Measurements from ENCODE around the gene ADAMTS12. TPM values are rescaled to one million over a fixed set of nuclear protein-coding genes. Genes with fewer than 3 reads are reported as not detected.
A peak's percentile ranks its signal among the peaks of the same experiment; 100 is the strongest.

ADAMTS12 gene
- polyA plus RNA-seq, 1 experiment, result 46.8 TPM

GRCh38 chr5:33513462-33514185 lies 378.2 kb downstream of the ADAMTS12 start:
- Histone ChIP-seq H3K27ac (ENCODE audit: low read depth, low read length) (no peak overlapping the region), H3K9me3 (ENCODE audit: control insufficient read depth, insufficient read depth, low read length) (no peaks in the 10 kb centered on the region; the same call in 1 of the 2 replicates), H3K27me3 (ENCODE audit: control insufficient read depth, insufficient read depth, low read length) (peaks cover 2% of the 10 kb centered on the region), H3K4me3 (ENCODE audit: low read depth, low read length) (no peak overlapping the region)
- ChIA-PET POLR2A (no interaction called here), CTCF (no interaction called here)
- TF ChIP-seq CTCF (IDR thresholded peaks at IDR 0.05; ENCODE audit: low read depth, low read length), result no peak
- DNase-seq (ENCODE audit: low read depth, low spot score), result no peak

- Histone ChIP-seq H3K9me3 (ENCODE audit: control insufficient read depth, insufficient read depth, low read length) (no peaks in the 10 kb centered on the region), H3K27ac (ENCODE audit: low read depth, low read length) (peak overlapping the region; percentile 3), H3K27me3 (ENCODE audit: control insufficient read depth, insufficient read depth, low read length) (no peaks in the 10 kb centered on the region), H3K4me3 (ENCODE audit: low read depth, low read length) (no peak overlapping the region)
- TF ChIP-seq CTCF (IDR thresholded peaks at IDR 0.05; ENCODE audit: low read depth, low read length), result no peak
- peak; percentile 1 for DNase-seq (ENCODE audit: low read depth, low spot score)
- ChIA-PET CTCF (no interaction called here), POLR2A (no interaction called here)
Measured at GRCh38 chr5:33509036-33509435, 382.8 kb downstream of the ADAMTS12 start.

- Histone ChIP-seq H3K4me3 (ENCODE audit: low read depth, low read length) (no peak overlapping the region), H3K9me3 (ENCODE audit: control insufficient read depth, insufficient read depth, low read length) (no peaks in the 10 kb centered on the region), H3K27ac (ENCODE audit: low read depth, low read length) (no peak overlapping the region), H3K27me3 (ENCODE audit: control insufficient read depth, insufficient read depth, low read length) (no peaks in the 10 kb centered on the region)
- CTCF ChIA-PET, result no interaction called here
- TF ChIP-seq CTCF (IDR thresholded peaks at IDR 0.05; ENCODE audit: low read depth, low read length), result no peak
- POLR2A ChIA-PET, result no interaction called here
- no peak for DNase-seq (ENCODE audit: low read depth, low spot score)
Measured at GRCh38 chr5:33507426-33507825, 384.4 kb downstream of the ADAMTS12 start.

- Histone ChIP-seq H3K4me3 (ENCODE audit: low read depth, low read length) (no peak overlapping the region), H3K9me3 (ENCODE audit: control insufficient read depth, insufficient read depth, low read length) (no peaks in the 10 kb centered on the region; the same call in 1 of the 2 replicates), H3K27ac (ENCODE audit: low read depth, low read length) (no peak overlapping the region), H3K27me3 (ENCODE audit: control insufficient read depth, insufficient read depth, low read length) (no peaks in the 10 kb centered on the region)
- DNase-seq (ENCODE audit: low read depth, low spot score), result no peak
- POLR2A ChIA-PET, result no interaction called here
- CTCF ChIA-PET, result interaction anchor here (0.6 kb wide), 1 partner anchor 428 kb away, joined by 3 read pairs; no protein-coding TSS in a partner anchor
- TF ChIP-seq CTCF (IDR thresholded peaks at IDR 0.05; ENCODE audit: low read depth, low read length), result no peak
Measured at GRCh38 chr5:33504570-33504969, 387.2 kb downstream of the ADAMTS12 start.

GRCh38 chr5:33501899-33502298 lies 389.9 kb downstream of the ADAMTS12 start:
- CTCF ChIA-PET, result no interaction called here
- H3K27me3 ChIP-seq (ENCODE audit: control insufficient read depth, insufficient read depth, low read length), result no peaks in the 10 kb centered on the region

More at GRCh38 chr5:33501899-33502298, 389.9 kb downstream of the ADAMTS12 start:
- Histone ChIP-seq H3K27ac (ENCODE audit: low read depth, low read length) (no peak overlapping the region), H3K9me3 (ENCODE audit: control insufficient read depth, insufficient read depth, low read length) (no peaks in the 10 kb centered on the region; the same call in 1 of the 2 replicates), H3K4me3 (ENCODE audit: low read depth, low read length) (no peak overlapping the region)
- POLR2A ChIA-PET, result no interaction called here
- TF ChIP-seq CTCF (IDR thresholded peaks at IDR 0.05; ENCODE audit: low read depth, low read length), result no peak
- no peak for DNase-seq (ENCODE audit: low read depth, low spot score)
